IMR-90 (cell line): ENCODE measurements around the gene PTK6.

ENCODE experiments used
- CTCF ChIP-seq: conservative IDR thresholded peaks from 2 replicates; pipeline ENCODE4 v1.5.1; 2012; ENCODE audit warnings: mild to moderate bottlenecking, low read depth, low read length, improper control_type of control experiment
- MXI1 ChIP-seq: IDR thresholded peaks from 2 replicates; pipeline ENCODE4 v1.6.1; 2012; ENCODE audit warnings: low read depth, mild to moderate bottlenecking, low read length, moderate library complexity, borderline replicate concordance
- POLR2A ChIP-seq: IDR thresholded peaks from 2 replicates; pipeline ENCODE4 v1.6.1; 2012; ENCODE audit warnings: mild to moderate bottlenecking, low read depth, low read length
- RFX5 ChIP-seq: IDR thresholded peaks from 2 replicates; pipeline ENCODE4 v1.8.0; 2012; ENCODE audit warnings: low read depth, mild to moderate bottlenecking, low read length, moderate library complexity
- USF2 ChIP-seq: fragments of 150-350 bp; IDR thresholded peaks from 2 replicates; pipeline ENCODE4 v1.6.1; 2017; ENCODE audit warnings: mild to moderate bottlenecking, antibody characterized with exemption, low read length, low read depth

GRCh38 chr20:63522981-63523611 is 14.1 kb downstream of the PTK6 start:
- TF ChIP-seq CTCF (no peak), POLR2A (no peak), RFX5 (no peak), MXI1 (no peak), USF2 (no peak)
